GM12872 (cell line): ENCODE measurements around the gene KRT7.

ENCODE experiments used
- TF ChIP-seq, protein P1 (sequence below): IDR thresholded peaks from 3 replicates; pipeline ENCODE4 v1.5.1; 2011; ENCODE audit warnings: low read depth, mild to moderate bottlenecking, low read length, moderate library complexity; ENCODE audit not compliant: insufficient read depth

KRT7 gene

DNA sequence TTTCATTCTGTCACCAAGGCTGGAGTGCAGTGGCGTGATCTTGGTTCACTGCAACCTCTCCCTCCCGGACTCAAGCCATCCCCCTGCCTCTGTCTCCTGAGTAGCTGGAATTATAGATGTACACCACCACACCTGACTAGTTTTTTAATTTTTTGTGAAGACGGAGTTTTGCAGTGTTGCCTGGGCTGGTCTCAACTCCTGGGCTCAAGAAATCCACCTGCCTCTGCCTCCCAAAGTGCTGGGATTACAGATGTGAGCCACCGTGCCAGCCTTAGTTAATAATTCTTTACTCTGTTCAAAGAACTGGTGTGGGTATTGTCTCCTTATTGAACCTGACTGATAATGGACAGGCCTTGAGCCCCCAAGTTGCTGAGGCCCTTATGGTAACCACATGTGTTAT, 10.4 kb upstream of the KRT7 start:
- TF ChIP-seq, protein P1, sequence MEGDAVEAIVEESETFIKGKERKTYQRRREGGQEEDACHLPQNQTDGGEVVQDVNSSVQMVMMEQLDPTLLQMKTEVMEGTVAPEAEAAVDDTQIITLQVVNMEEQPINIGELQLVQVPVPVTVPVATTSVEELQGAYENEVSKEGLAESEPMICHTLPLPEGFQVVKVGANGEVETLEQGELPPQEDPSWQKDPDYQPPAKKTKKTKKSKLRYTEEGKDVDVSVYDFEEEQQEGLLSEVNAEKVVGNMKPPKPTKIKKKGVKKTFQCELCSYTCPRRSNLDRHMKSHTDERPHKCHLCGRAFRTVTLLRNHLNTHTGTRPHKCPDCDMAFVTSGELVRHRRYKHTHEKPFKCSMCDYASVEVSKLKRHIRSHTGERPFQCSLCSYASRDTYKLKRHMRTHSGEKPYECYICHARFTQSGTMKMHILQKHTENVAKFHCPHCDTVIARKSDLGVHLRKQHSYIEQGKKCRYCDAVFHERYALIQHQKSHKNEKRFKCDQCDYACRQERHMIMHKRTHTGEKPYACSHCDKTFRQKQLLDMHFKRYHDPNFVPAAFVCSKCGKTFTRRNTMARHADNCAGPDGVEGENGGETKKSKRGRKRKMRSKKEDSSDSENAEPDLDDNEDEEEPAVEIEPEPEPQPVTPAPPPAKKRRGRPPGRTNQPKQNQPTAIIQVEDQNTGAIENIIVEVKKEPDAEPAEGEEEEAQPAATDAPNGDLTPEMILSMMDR, result no peak

DNA sequence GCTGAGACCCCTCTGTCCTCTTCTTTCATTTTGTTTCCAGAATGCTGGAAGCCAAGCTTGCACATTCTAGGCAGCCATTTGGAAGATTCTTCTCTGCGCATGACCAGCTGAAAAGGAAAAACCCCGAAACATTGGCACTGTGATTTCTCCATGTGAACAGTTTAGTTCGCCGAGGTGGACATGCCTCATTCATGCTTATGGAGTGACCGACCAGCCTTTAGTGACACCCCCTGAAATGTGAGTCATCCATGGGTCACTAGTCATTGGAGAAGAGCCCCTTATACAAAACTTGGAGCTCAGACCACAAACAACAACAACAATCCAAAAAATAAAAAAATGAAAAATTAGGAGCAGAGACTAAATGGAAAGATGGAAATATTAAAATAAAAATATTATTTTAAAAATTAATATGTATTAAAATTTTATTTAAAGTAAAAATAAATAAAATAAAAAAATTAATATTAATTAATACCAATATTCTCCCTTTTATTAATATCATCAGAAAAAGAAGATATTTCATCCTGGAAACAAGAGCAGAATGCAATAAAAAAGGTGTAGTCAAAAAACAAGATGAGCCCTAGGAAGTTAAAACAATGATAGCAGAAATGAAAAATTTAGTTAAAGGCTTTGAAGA, 9.5 kb upstream of the KRT7 start:
- TF ChIP-seq, protein P1, result no peak

DNA sequence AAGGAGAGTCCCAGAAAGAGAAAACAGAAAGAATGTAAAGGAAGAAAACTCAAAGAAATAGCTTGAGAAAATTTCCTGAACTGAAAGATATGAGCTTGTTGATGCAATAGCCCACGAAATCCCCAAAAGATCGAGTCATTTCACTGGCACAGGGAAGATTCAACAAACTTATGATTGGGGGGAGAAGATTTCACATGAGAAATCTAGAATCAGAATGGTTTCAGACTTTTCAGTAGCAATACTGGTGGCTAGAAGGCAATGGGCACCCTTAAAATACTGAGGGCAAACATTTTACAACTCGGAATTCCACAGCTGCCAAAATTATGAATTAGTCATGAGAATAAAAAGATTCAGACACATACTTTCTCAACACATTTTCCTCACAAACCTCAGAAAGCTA, 8.9 kb upstream of the KRT7 start:
- TF ChIP-seq, protein P1, result no peak

- TF ChIP-seq, protein P1, result no peak
These were observed 7.3 kb upstream of the KRT7 start for GRCh38 chr12:52225752-52226151.

DNA sequence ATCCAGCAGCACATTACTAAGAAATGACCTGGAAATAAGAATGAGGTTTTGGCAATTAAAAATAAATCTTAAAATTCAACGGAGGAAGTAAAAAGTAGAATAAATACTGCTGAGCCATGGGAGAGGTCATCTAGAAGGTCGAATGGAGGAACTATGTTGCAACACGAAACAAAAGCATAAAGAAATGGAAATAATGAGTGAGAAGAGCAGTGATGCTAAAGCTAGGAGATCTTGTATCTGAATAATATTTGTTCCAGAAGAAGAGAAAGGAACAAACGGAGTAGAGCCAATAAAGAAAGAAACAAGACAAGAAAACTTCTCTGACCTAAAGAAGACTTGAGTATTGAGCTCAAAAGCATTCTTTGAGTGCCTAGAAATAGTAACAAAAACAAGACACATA, 6.6 kb upstream of the KRT7 start:
- TF ChIP-seq, protein P1, result no peak

GRCh38 chr12:52227606-52228166, 5.4 kb upstream of the KRT7 start:
- TF ChIP-seq, protein P1, result no peak

DNA sequence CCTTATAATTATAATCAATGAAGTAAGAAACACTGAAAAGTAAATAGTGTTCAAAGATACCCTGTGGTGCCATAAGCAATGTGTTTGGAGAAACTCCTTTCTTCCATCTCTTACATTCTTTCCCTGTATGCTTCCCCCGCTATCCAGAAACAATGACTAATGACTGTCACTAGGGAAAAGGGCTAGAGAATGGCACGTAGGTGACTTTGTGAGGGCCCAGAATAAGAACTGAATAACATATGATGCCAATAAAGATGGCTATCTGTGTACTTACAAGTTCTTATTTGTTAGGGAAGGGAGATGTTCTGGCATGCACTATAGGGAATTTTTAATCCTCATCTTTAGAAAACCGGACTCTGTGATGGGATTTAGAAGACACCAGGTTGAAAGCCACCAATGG, 4.7 kb upstream of the KRT7 start:
- TF ChIP-seq, protein P1, result no peak
